Measurements from ENCODE around the gene ABL1.

The ABL1 gene

DNA sequence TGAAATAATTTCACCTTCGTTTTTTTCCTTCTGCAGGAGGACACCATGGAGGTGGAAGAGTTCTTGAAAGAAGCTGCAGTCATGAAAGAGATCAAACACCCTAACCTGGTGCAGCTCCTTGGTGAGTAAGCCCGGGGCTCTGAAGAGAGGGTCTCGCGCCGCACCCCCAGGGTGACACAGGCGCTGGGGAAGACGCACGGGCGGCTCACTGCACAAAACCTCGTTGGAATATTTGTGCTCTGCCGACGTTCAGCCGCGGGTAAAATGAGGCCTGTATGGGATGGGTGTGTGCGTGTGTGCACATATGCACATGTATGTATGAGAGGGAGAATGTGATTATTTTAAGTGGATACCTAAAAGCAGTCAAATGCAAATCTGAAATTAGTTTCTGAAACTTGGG, 37.0 kb downstream of the ABL1 start:
- Histone ChIP-seq H3K4me1 (ENCODE audit: control insufficient read depth, insufficient read depth, low read depth, low read length) (peaks cover 14% of the 10 kb centered on the region), H3K18ac (ENCODE audit: low read depth in 1 of 2, low read length in 2 of 2) (no peak overlapping the region), H3K27ac (ENCODE audit: low read length, poor library complexity, severe bottlenecking) (no peak overlapping the region), H3K23ac (ENCODE audit: low read length in 2 of 2) (no peak overlapping the region), H3K14ac (ENCODE audit: low read length in 2 of 2) (no peak overlapping the region), H3K4me3 (ENCODE audit: insufficient read depth in 1 of 2, low read depth in 1 of 2, low read length in 2 of 2) (no peak overlapping the region), H3K9me3 (ENCODE audit: control insufficient read depth, low read length) (no peaks in the 10 kb centered on the region), H2AFZ (ENCODE audit: low read depth, low read length) (no peak overlapping the region), H2BK120ac (ENCODE audit: low read depth, low read length) (no peak overlapping the region), H3K36me3 (ENCODE audit: control insufficient read depth in 1 of 2, insufficient read depth in 2 of 2, low read depth in 1 of 2, low read length in 2 of 2) (peaks cover 56 to 85% of the 10 kb centered on the region in 2 experiments), H4K8ac (ENCODE audit: low read length) (no peak overlapping the region), H2BK12ac (ENCODE audit: low read length in 2 of 2) (no peak overlapping the region), H2AK5ac (ENCODE audit: low read length, severe bottlenecking) (no peak overlapping the region), H3K79me1 (replicated peaks; ENCODE audit: low read length, poor library complexity, severe bottlenecking) (peaks cover 20% of the 10 kb centered on the region), H3K27me3 (ENCODE audit: control insufficient read depth in 1 of 2, insufficient read depth in 1 of 2, low read length in 2 of 2) (no peaks in the 10 kb centered on the region), H2BK15ac (ENCODE audit: low read depth, poor library complexity, severe bottlenecking) (no peak overlapping the region), H3K4ac (ENCODE audit: low read depth in 1 of 2, low read length in 2 of 2) (no peak overlapping the region), H3K4me2 (ENCODE audit: low read length, poor library complexity, severe bottlenecking) (no peak overlapping the region), H3K9ac (ENCODE audit: low read length) (no peak overlapping the region), H2BK5ac (ENCODE audit: low read depth, low read length, poor library complexity, severe bottlenecking) (no peak overlapping the region), H4K91ac (ENCODE audit: low read length) (no peak overlapping the region)
- DNase-seq, result no peak
- WGBS, result 97% methylated on average over 15 of the region's 15 CpGs

DNA sequence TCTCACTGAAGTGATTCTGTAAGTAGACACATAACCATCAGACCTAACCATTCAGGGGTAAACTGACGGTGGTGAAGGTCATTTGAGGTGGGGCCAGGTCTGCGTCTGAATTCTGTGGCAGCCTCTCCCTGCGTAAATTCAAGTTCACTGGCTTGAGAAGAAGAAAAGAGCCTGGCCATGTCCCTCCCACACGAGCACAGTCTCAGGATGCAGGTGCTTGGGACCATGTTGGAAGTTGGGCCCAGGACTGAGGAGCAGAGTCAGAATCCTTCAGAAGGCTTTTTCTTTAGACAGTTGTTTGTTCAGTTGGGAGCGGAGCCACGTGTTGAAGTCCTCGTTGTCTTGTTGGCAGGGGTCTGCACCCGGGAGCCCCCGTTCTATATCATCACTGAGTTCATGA, 37.5 kb downstream of the ABL1 start:
- Histone ChIP-seq H3K23ac (ENCODE audit: low read length in 2 of 2) (no peak overlapping the region), H3K79me1 (replicated peaks; ENCODE audit: low read length, poor library complexity, severe bottlenecking) (peaks cover 20% of the 10 kb centered on the region), H3K27me3 (ENCODE audit: control insufficient read depth in 1 of 2, insufficient read depth in 1 of 2, low read length in 2 of 2) (no peaks in the 10 kb centered on the region), H3K18ac (ENCODE audit: low read depth in 1 of 2, low read length in 2 of 2) (no peak overlapping the region), H3K4ac (ENCODE audit: low read depth in 1 of 2, low read length in 2 of 2) (no peak overlapping the region), H3K4me2 (ENCODE audit: low read length, poor library complexity, severe bottlenecking) (no peak overlapping the region), H4K8ac (ENCODE audit: low read length) (no peak overlapping the region), H2AK5ac (ENCODE audit: low read length, severe bottlenecking) (no peak overlapping the region), H2BK120ac (ENCODE audit: low read depth, low read length) (no peak overlapping the region), H3K14ac (ENCODE audit: low read length in 2 of 2) (no peak overlapping the region), H4K91ac (ENCODE audit: low read length) (no peak overlapping the region), H3K4me3 (ENCODE audit: insufficient read depth in 1 of 2, low read depth in 1 of 2, low read length in 2 of 2) (no peak overlapping the region), H3K4me1 (ENCODE audit: control insufficient read depth, insufficient read depth, low read depth, low read length) (peaks cover 13% of the 10 kb centered on the region), H2BK12ac (ENCODE audit: low read length in 2 of 2) (no peak overlapping the region), H3K9me3 (ENCODE audit: control insufficient read depth, low read length) (no peaks in the 10 kb centered on the region), H2BK15ac (ENCODE audit: low read depth, poor library complexity, severe bottlenecking) (no peak overlapping the region), H2AFZ (ENCODE audit: low read depth, low read length) (no peak overlapping the region), H2BK5ac (ENCODE audit: low read depth, low read length, poor library complexity, severe bottlenecking) (no peak overlapping the region), H3K36me3 (ENCODE audit: control insufficient read depth in 1 of 2, insufficient read depth in 2 of 2, low read depth in 1 of 2, low read length in 2 of 2) (peaks cover 57 to 85% of the 10 kb centered on the region in 2 experiments), H3K27ac (ENCODE audit: low read length, poor library complexity, severe bottlenecking) (no peak overlapping the region), H3K9ac (ENCODE audit: low read length) (no peak overlapping the region)
- 95% methylated on average over 9 of the region's 9 CpGs for WGBS
- no peak for DNase-seq

DNA sequence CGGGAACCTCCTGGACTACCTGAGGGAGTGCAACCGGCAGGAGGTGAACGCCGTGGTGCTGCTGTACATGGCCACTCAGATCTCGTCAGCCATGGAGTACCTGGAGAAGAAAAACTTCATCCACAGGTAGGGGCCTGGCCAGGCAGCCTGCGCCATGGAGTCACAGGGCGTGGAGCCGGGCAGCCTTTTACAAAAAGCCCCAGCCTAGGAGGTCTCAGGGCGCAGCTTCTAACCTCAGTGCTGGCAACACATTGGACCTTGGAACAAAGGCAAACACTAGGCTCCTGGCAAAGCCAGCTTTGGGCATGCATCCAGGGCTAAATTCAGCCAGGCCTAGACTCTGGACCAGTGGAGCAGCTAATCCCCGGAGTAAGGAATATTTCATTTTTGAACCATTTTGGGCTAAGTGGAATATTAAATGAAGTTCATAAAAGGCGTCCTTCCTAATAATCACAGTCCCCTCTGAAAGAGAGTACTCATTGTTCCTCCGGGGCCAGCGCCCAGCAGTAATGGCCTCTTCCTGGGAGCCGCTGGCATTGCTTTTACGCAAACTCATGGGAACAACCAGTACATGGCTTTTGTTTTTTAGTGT, 38.0 kb downstream of the ABL1 start:
- no peak overlapping the region for H4K8ac ChIP-seq (ENCODE audit: low read length)
- H3K23ac ChIP-seq (ENCODE audit: low read length in 2 of 2), result no peak overlapping the region
- no peaks in the 10 kb centered on the region for H3K27me3 ChIP-seq (ENCODE audit: control insufficient read depth in 1 of 2, insufficient read depth in 1 of 2, low read length in 2 of 2)
- no peak overlapping the region for H3K18ac ChIP-seq (ENCODE audit: low read depth in 1 of 2, low read length in 2 of 2)
- no peak overlapping the region for H3K4me2 ChIP-seq (ENCODE audit: low read length, poor library complexity, severe bottlenecking)
- no peak overlapping the region for H2BK12ac ChIP-seq (ENCODE audit: low read length in 2 of 2)
- WGBS, result 97% methylated on average over 14 of the region's 15 CpGs
- H2BK5ac ChIP-seq (ENCODE audit: low read depth, low read length, poor library complexity, severe bottlenecking), result no peak overlapping the region
- H3K79me1 ChIP-seq (replicated peaks; ENCODE audit: low read length, poor library complexity, severe bottlenecking), result peaks cover 20% of the 10 kb centered on the region
- H3K14ac ChIP-seq (ENCODE audit: low read length in 2 of 2), result no peak overlapping the region
- H3K4ac ChIP-seq (ENCODE audit: low read depth in 1 of 2, low read length in 2 of 2), result no peak overlapping the region
- no peak overlapping the region for H3K27ac ChIP-seq (ENCODE audit: low read length, poor library complexity, severe bottlenecking)
- H2BK120ac ChIP-seq (ENCODE audit: low read depth, low read length), result no peak overlapping the region
- no peak overlapping the region for H2AK5ac ChIP-seq (ENCODE audit: low read length, severe bottlenecking)
- no peak overlapping the region for H3K4me3 ChIP-seq (ENCODE audit: insufficient read depth in 1 of 2, low read depth in 1 of 2, low read length in 2 of 2)
- no peak overlapping the region for H4K91ac ChIP-seq (ENCODE audit: low read length)
- no peak for DNase-seq
- no peak overlapping the region for H2AFZ ChIP-seq (ENCODE audit: low read depth, low read length)
- H3K4me1 ChIP-seq (ENCODE audit: control insufficient read depth, insufficient read depth, low read depth, low read length), result peaks cover 13% of the 10 kb centered on the region
- H3K9ac ChIP-seq (ENCODE audit: low read length), result no peak overlapping the region
- H3K9me3 ChIP-seq (ENCODE audit: control insufficient read depth, low read length), result no peaks in the 10 kb centered on the region
- peaks cover 60 to 85% of the 10 kb centered on the region in 2 experiments for H3K36me3 ChIP-seq (ENCODE audit: control insufficient read depth in 1 of 2, insufficient read depth in 2 of 2, low read depth in 1 of 2, low read length in 2 of 2)
- H2BK15ac ChIP-seq (ENCODE audit: low read depth, poor library complexity, severe bottlenecking), result no peak overlapping the region

DNA sequence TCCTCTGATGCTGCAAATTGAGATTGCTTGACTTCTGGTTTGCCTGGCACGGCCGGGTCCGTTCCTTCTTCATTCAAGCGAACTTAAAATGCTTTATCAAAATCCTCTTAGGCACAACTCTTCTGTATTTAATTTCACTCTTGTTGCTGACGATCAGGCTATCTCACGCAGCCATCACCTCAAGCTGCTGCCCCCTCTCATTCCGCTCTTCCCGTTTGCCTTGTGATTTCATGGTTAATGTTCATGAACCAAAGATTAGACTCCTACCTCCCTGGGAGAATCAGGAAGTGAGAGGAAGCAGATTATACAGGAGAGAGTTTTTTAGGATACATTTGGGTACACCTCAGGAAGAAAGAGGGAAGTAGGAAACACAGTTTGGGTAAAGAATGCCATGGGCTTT, 38.9 kb downstream of the ABL1 start:
- no peak overlapping the region for H2BK15ac ChIP-seq (ENCODE audit: low read depth, poor library complexity, severe bottlenecking)
- peaks cover 65 to 91% of the 10 kb centered on the region in 2 experiments for H3K36me3 ChIP-seq (ENCODE audit: control insufficient read depth in 1 of 2, insufficient read depth in 2 of 2, low read depth in 1 of 2, low read length in 2 of 2)
- no peak overlapping the region for H3K18ac ChIP-seq (ENCODE audit: low read depth in 1 of 2, low read length in 2 of 2)
- no peak for DNase-seq
- H2AFZ ChIP-seq (ENCODE audit: low read depth, low read length), result no peak overlapping the region
- no peak overlapping the region for H4K8ac ChIP-seq (ENCODE audit: low read length)
- WGBS, result 96% methylated on average over 6 of the region's 8 CpGs
- H3K79me1 ChIP-seq (replicated peaks; ENCODE audit: low read length, poor library complexity, severe bottlenecking), result peaks cover 24% of the 10 kb centered on the region
- H3K23ac ChIP-seq (ENCODE audit: low read length in 2 of 2), result no peak overlapping the region
- H3K27ac ChIP-seq (ENCODE audit: low read length, poor library complexity, severe bottlenecking), result no peak overlapping the region
- H3K4ac ChIP-seq (ENCODE audit: low read depth in 1 of 2, low read length in 2 of 2), result no peak overlapping the region
- H3K4me1 ChIP-seq (ENCODE audit: control insufficient read depth, insufficient read depth, low read depth, low read length), result peaks cover 13% of the 10 kb centered on the region
- no peak overlapping the region for H3K4me2 ChIP-seq (ENCODE audit: low read length, poor library complexity, severe bottlenecking)
- H3K9ac ChIP-seq (ENCODE audit: low read length), result no peak overlapping the region
- H2BK120ac ChIP-seq (ENCODE audit: low read depth, low read length), result no peak overlapping the region
- no peak overlapping the region for H4K91ac ChIP-seq (ENCODE audit: low read length)
- no peak overlapping the region for H2BK5ac ChIP-seq (ENCODE audit: low read depth, low read length, poor library complexity, severe bottlenecking)
- no peak overlapping the region for H2AK5ac ChIP-seq (ENCODE audit: low read length, severe bottlenecking)
- H3K4me3 ChIP-seq (ENCODE audit: insufficient read depth in 1 of 2, low read depth in 1 of 2, low read length in 2 of 2), result no peak overlapping the region
- H2BK12ac ChIP-seq (ENCODE audit: low read length in 2 of 2), result no peak overlapping the region
- no peak overlapping the region for H3K14ac ChIP-seq (ENCODE audit: low read length in 2 of 2)
- H3K9me3 ChIP-seq (ENCODE audit: control insufficient read depth, low read length), result no peaks in the 10 kb centered on the region
- H3K27me3 ChIP-seq (ENCODE audit: control insufficient read depth in 1 of 2, insufficient read depth in 1 of 2, low read length in 2 of 2), result no peaks in the 10 kb centered on the region

All from mesenchymal stem cell (in vitro differentiated cells and primary cell).